Fibroblast of upper back skin (primary cell): Measurements from ENCODE around the gene RPL29.

ENCODE experiments used
- DNase-seq: peaks from one replicate; pipeline ENCODE4 v3.0.0-alpha.2; 2013

RPL29 gene

GRCh38 chr3:52024765-52025452 lies 29.2 kb upstream of the RPL29 start:
- no peak for DNase-seq

- no peak for DNase-seq
Observed at GRCh38 chr3:52023860-52024764, 28.4 kb upstream of the RPL29 start.

GRCh38 chr3:52023101-52023770 lies 27.5 kb upstream of the RPL29 start:
- DNase-seq = no peak

- DNase-seq = peak; percentile 38
Observed at GRCh38 chr3:52022323-52023100, 26.8 kb upstream of the RPL29 start.

- no peak for DNase-seq
Observed at GRCh38 chr3:52021489-52022268, 26.0 kb upstream of the RPL29 start.

GRCh38 chr3:52020796-52021195 lies 25.1 kb upstream of the RPL29 start:
- DNase-seq = no peak

- DNase-seq = no peak
Observed at GRCh38 chr3:52019352-52020080, 23.8 kb upstream of the RPL29 start.

- DNase-seq = no peak
Observed at GRCh38 chr3:52018319-52019000, 22.8 kb upstream of the RPL29 start.

GRCh38 chr3:52017586-52017985 lies 21.9 kb upstream of the RPL29 start:
- DNase-seq = no peak

- DNase-seq = no peak
Observed at GRCh38 chr3:52015438-52016228, 19.9 kb upstream of the RPL29 start.

- no peak for DNase-seq
Observed at GRCh38 chr3:52014613-52015012, 18.9 kb upstream of the RPL29 start.

GRCh38 chr3:52013802-52014598 lies 18.3 kb upstream of the RPL29 start:
- no peak for DNase-seq

GRCh38 chr3:52012699-52013098 lies 17.0 kb upstream of the RPL29 start:
- no peak for DNase-seq

- no peak for DNase-seq
Observed at GRCh38 chr3:52010431-52010830, 14.7 kb upstream of the RPL29 start.

GRCh38 chr3:52007291-52007690 lies 11.6 kb upstream of the RPL29 start:
- DNase-seq = no peak

- DNase-seq = no peak
Observed at GRCh38 chr3:52006820-52007133, 11.1 kb upstream of the RPL29 start.

GRCh38 chr3:52006017-52006819 lies 10.5 kb upstream of the RPL29 start:
- no peak for DNase-seq

GRCh38 chr3:52005571-52005986 lies 9.9 kb upstream of the RPL29 start:
- DNase-seq = peak; percentile 78
